PC-9 (cell line): ENCODE measurements around the gene CCDC3.

Experiments
- CTCF ChIP-seq: fragments of 200-600 bp; sonication (generic); conservative IDR thresholded peaks from 2 replicates; pipeline ENCODE4 v1.6.1; 2017; ENCODE audit warnings: mixed run types, antibody characterized with exemption, mild to moderate bottlenecking, moderate library complexity
- EZH2 ChIP-seq: fragments of 200-600 bp; sonication (generic); IDR thresholded peaks from 2 replicates; pipeline ENCODE4 v1.8.0; 2017; ENCODE audit warnings: antibody characterized with exemption, low read depth

GRCh38 chr10:12924911-12925310 lies 76.6 kb downstream of the CCDC3 start:
- TF ChIP-seq CTCF: no peak
- no peak for TF ChIP-seq EZH2
